GM08714 (cell line): ENCODE data around the gene AGPAT2.

ENCODE experiments used
- H3K4me3 ChIP-seq: fragments of 200-500 bp; sonication (Bioruptor generic); 2 replicates; pipeline ENCODE4 v1.5.1; 2014; ENCODE audit warnings: mild to moderate bottlenecking, low read length, inconsistent platforms
- ZNF274 ChIP-seq: IDR thresholded peaks from 2 replicates; pipeline ENCODE4 v1.6.1; 2012; ENCODE audit warnings: mild to moderate bottlenecking, low read depth, low read length

Gene AGPAT2

GRCh38 chr9:136662656-136663581 is 24.3 kb downstream of the AGPAT2 start, which contains the start of gene EGFL7:
EGFL7 (plus strand) TSS chr9:136662916; CDS start chr9:136668283, 5,367 bp downstream.
- no peak for TF ChIP-seq ZNF274

DNA sequence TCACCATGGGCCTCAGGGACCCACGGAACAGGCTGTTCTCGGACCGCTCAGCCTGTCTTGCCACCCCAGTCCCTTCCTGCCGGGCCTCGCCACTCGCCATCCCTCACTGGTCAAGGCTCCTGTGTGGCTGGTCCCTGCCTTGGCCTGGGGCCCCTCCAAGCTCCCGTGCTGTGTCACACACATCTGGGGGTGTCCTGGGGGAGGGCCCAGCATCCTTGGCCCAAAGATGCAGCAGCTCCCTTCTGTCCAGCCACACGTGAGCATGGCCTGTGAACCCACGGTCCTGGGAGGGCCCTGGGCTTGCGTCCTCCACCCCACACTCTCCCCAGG is 25.0 kb downstream of the AGPAT2 start:
- no peak for TF ChIP-seq ZNF274
- H3K4me3 ChIP-seq = no peak overlapping the region

More at GRCh38 chr9:136662656-136663581, 24.3 kb downstream of the AGPAT2 start, which contains the start of gene EGFL7:
- H3K4me3 ChIP-seq = no peak within 1 kb of the TSS

- no peak overlapping the region for H3K4me3 ChIP-seq
- no peak for TF ChIP-seq ZNF274
Measured at GRCh38 chr9:136661641-136662325, 25.5 kb downstream of the AGPAT2 start.

GRCh38 chr9:136660971-136661550 is 26.2 kb downstream of the AGPAT2 start:
- TF ChIP-seq ZNF274 = no peak
- no peak overlapping the region for H3K4me3 ChIP-seq

GRCh38 chr9:136659861-136660784 is 27.1 kb downstream of the AGPAT2 start:
- no peak overlapping the region for H3K4me3 ChIP-seq
- TF ChIP-seq ZNF274 = no peak

DNA sequence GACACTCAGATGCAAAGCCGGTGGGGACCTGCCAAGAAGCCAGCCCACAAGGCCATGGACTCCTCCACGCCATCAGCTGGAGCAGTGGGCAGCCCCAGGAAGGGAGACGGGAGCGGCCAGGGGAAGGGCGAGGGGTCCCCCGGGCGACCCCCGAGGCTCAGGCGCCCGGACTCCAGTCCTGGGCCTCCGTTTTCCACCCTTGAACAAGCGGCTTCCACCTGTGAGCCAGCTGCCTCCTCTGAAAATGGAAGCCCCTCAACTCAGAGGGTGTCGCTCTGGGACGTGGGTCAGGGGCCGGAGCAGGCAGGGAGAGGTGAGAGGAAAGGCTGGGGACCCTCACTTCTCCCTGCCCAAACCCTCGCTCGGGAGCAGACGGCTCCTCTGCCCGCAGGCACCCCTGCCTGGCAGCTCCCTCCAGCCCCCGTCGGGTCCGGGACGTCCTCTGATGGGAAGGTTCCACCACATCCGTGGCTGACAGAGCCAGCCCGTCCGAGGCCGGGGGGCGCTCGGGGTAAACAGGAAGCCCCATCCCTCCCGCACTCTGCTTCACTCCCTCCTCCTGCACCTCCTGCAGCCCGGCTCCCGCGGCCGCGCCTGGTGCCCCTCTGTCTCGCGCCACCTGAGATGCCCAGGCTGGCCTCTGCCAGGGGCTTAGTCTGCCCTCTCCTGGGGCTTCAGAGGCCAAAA is 28.3 kb downstream of the AGPAT2 start:
- no peak for TF ChIP-seq ZNF274
- no peak overlapping the region for H3K4me3 ChIP-seq

- TF ChIP-seq ZNF274 = no peak
- H3K4me3 ChIP-seq = no peak overlapping the region
Measured at GRCh38 chr9:136657974-136658848, 29.0 kb downstream of the AGPAT2 start.

DNA sequence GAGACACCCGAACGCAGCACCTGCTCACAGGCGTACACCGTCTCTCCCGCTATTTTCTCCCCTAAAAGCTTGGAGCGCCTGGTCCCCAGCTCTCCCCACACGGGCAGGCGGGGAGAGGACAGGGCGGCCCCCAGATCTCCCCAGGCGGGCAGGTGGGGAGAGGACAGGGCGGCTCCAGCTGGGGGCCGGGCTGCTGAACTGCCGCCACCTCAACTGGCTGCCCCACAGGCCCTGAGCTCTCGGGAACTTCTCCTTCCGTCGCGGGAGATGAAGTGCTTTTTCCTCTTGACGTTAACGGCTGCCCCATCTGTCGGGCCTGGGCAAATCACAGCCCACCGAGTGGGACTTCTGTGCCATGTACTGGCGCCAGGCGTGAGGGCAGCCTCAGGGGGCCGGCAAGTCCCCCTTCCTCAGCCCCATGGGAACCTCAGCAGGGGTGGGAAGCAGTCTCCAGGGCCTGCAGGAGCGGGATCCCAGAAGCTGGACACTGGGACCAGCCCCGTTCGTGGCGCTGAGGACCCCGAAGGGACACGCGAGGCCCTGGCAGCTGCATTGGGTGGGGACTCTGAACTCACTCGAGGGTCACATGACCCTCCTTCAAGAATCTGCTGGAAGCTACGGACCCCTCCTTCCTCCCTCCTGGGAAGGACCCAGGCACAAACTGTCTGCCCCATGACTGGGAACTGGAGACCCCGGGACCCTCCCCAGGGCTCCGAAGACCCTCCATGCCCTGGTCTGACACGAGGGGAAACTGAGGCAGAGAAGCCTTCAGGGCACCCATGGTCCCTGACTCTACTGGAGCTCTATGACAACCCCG is 30.3 kb downstream of the AGPAT2 start:
- TF ChIP-seq ZNF274 = no peak
- H3K4me3 ChIP-seq = no peak overlapping the region

DNA sequence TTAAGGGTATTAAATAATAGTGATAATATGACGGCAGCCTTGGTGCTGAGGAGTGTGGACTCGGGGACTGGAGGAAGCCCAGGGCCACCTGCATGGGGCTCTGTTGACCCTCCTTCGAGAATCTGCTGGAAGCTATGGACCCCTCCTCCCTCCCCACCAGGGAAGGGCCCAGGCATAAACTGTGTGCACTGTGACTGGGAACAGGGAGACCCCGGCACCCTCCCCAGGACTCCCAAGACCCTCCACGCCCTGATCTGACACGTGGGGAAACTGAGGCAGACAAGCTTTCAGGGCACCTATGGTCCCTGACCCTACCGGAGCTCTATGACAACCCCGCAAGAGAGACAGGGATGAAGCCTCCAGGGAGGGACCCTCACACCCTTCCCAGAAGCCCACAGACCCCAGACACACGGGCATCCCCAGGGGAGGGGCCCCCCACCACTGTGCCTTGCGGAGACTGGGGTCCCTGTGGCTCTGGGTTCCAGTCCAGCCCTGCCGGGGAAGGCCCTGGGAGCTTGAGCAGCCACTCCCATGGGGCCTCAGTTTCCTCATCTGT is 31.0 kb downstream of the AGPAT2 start:
- no peak overlapping the region for H3K4me3 ChIP-seq
- no peak for TF ChIP-seq ZNF274

DNA sequence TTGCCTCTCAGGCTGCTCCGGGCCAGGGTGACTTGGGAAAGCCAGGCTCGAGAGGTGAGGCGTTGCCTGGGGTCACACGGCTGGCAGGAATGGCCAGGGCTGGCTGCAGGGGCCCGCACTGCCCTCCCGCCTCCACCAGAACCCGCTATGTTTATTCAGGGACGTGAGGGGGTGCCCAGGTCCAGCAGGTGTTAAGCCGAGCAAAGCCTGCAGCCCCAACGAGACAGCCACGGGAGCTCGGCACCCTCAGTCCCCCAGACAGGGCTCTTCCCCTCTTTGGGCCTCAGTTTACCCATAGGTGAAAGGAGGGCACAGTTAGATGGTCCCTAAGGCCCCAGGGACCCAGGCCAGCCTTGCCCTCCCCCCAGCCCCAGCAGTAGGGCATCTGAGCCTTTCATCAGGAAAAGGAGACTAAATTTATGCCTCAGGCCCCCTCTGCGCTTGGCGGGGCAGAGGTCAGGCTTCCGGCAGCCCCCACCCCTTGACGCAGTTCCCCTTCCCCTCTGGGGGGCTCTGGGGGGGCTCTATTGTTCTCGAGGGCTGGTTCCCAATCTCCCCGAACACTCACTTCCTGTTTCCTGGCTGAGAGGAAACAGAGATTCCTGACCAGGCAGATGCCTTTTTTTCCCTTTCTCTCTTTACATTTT is 31.6 kb downstream of the AGPAT2 start:
- H3K4me3 ChIP-seq = no peak overlapping the region
- no peak for TF ChIP-seq ZNF274
